KMS-11 (cell line): ENCODE results near the gene UCN3.

ENCODE experiments used
- H2AFZ ChIP-seq: fragments of 200-600 bp; sonication (generic); 2 replicates; pipeline ENCODE4 v1.6.1; 2016; ENCODE audit warnings: antibody characterized with exemption, mixed run types, low read depth
- H3K27ac ChIP-seq: fragments of 200-600 bp; sonication (generic); 2 replicates; pipeline ENCODE4 v1.6.1; 2016; ENCODE audit warnings: mild to moderate bottlenecking, mixed run types
- H3K27me3 ChIP-seq: fragments of 200-600 bp; sonication (generic); 2 replicates; pipeline ENCODE4 v1.6.1; 2017; ENCODE audit warnings: mild to moderate bottlenecking, low read depth, mixed run types, moderate library complexity; ENCODE audit not compliant: insufficient read depth
- H3K36me3 ChIP-seq: fragments of 200-600 bp; sonication (generic); 2 replicates; pipeline ENCODE4 v1.6.1; 2017; ENCODE audit warnings: mild to moderate bottlenecking, mixed run types; ENCODE audit not compliant: insufficient read depth
- H3K4me1 ChIP-seq: fragments of 200-600 bp; sonication (generic); 2 replicates; pipeline ENCODE4 v1.6.1; 2016; ENCODE audit warnings: mild to moderate bottlenecking, low read depth, mixed run types; ENCODE audit not compliant: poor library complexity, severe bottlenecking
- H3K4me2 ChIP-seq: fragments of 200-600 bp; sonication (generic); 2 replicates; pipeline ENCODE4 v1.7.0; 2016; ENCODE audit warnings: mild to moderate bottlenecking, mixed run types
- H3K4me3 ChIP-seq: fragments of 200-600 bp; sonication (generic); IDR thresholded peaks from 2 replicates; pipeline ENCODE4 v1.6.1; 2017; ENCODE audit warnings: low read depth, low read length, mixed read lengths; ENCODE audit not compliant: insufficient read depth
- H3K79me2 ChIP-seq: fragments of 200-600 bp; sonication (generic); 2 replicates; pipeline ENCODE4 v1.6.1; 2016; ENCODE audit warnings: low read depth, mixed run types; ENCODE audit not compliant: insufficient read depth
- H3K9ac ChIP-seq: fragments of 200-600 bp; sonication (generic); 2 replicates; pipeline ENCODE4 v1.6.1; 2016; ENCODE audit warnings: mild to moderate bottlenecking, mixed run types
- H4K20me1 ChIP-seq: fragments of 200-600 bp; sonication (generic); 2 replicates; pipeline ENCODE4 v1.6.1; 2016; ENCODE audit warnings: mild to moderate bottlenecking, mixed run types; ENCODE audit not compliant: insufficient read depth
- CTCF ChIP-seq: fragments of 200-600 bp; sonication (generic); conservative IDR thresholded peaks from 2 replicates; pipeline ENCODE4 v1.6.1; 2017; ENCODE audit warnings: low read depth, mild to moderate bottlenecking, antibody characterized with exemption, low read length, moderate library complexity, mixed read lengths

UCN3 gene

GRCh38 chr10:5346881-5347280, 17.9 kb upstream of the UCN3 start:
- Histone ChIP-seq H3K4me1 (no peaks in the 10 kb centered on the region), H3K79me2 (no peaks in the 10 kb centered on the region), H3K36me3 (no peaks in the 10 kb centered on the region), H3K4me2 (no peak overlapping the region), H3K27ac (no peak overlapping the region), H4K20me1 (no peaks in the 10 kb centered on the region), H3K4me3 (no peak overlapping the region), H3K27me3 (no peaks in the 10 kb centered on the region), H2AFZ (no peak overlapping the region), H3K9ac (no peak overlapping the region)
- TF ChIP-seq CTCF = no peak

- Histone ChIP-seq H3K27me3 (no peaks in the 10 kb centered on the region), H3K4me3 (no peak overlapping the region), H3K4me1 (no peaks in the 10 kb centered on the region), H3K79me2 (no peaks in the 10 kb centered on the region), H3K4me2 (no peak overlapping the region), H3K36me3 (no peaks in the 10 kb centered on the region), H3K9ac (no peak overlapping the region), H4K20me1 (no peaks in the 10 kb centered on the region), H3K27ac (no peak overlapping the region), H2AFZ (no peak overlapping the region)
- TF ChIP-seq CTCF = no peak
Measured at GRCh38 chr10:5349362-5349761, 15.4 kb upstream of the UCN3 start.

DNA sequence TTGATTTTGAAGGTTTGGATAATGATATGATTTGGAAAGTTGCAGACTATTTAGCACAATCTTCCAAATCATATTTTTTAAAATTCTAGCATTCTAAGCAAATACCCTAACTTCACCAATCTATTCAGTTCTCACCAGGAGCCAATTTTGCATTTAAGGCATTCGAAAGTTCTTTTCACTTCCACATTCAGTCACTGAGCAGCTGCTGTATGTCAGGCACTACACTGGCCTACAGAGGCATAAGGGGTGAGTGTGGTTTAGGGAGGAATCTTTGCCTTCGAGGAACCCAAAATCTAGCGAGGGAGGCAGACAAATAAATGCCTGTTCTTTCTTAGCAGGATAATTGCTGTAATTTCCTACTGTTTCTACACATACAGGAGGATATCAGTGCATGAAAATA, 10.7 kb upstream of the UCN3 start:
- no peak overlapping the region for H3K4me3 ChIP-seq
- H4K20me1 ChIP-seq = no peaks in the 10 kb centered on the region
- TF ChIP-seq CTCF = no peak

GRCh38 chr10:5355594-5356301, 9.0 kb upstream of the UCN3 start:
- H3K36me3 ChIP-seq = no peaks in the 10 kb centered on the region
- H3K79me2 ChIP-seq = no peaks in the 10 kb centered on the region
- no peak overlapping the region for H3K9ac ChIP-seq
- no peaks in the 10 kb centered on the region for H4K20me1 ChIP-seq
- H3K4me1 ChIP-seq = no peaks in the 10 kb centered on the region
- no peak overlapping the region for H3K4me2 ChIP-seq
- H2AFZ ChIP-seq = no peak overlapping the region
- TF ChIP-seq CTCF = no peak
- no peak overlapping the region for H3K27ac ChIP-seq
- no peaks in the 10 kb centered on the region for H3K27me3 ChIP-seq
- H3K4me3 ChIP-seq = no peak overlapping the region

More for the DNA sequence above, 10.7 kb upstream of the UCN3 start:
- Histone ChIP-seq H3K36me3 (no peaks in the 10 kb centered on the region), H3K79me2 (no peaks in the 10 kb centered on the region), H3K27ac (no peak overlapping the region), H3K4me2 (no peak overlapping the region), H2AFZ (no peak overlapping the region), H3K9ac (no peak overlapping the region), H3K27me3 (no peaks in the 10 kb centered on the region), H3K4me1 (no peaks in the 10 kb centered on the region)
